SU-DHL-6 (cell line): ENCODE results near the gene CLUH.

Experiments
- EZH2phosphoT487 ChIP-seq: fragments of 200-600 bp; sonication (generic), shearing (Covaris generic); conservative IDR thresholded peaks from 2 replicates; pipeline ENCODE4 v1.6.1; 2018; ENCODE audit warnings: mild to moderate bottlenecking, antibody characterized with exemption, low read length, moderate library complexity, mixed read lengths
- TF ChIP-seq, protein P1 (sequence below): fragments of 200-600 bp; sonication (generic); IDR thresholded peaks from one replicate; pipeline ENCODE4 v1.5.1; 2017; ENCODE audit warnings: antibody characterized with exemption, mild to moderate bottlenecking, low read length, moderate library complexity; ENCODE audit not compliant: insufficient read depth, poor library complexity, severe bottlenecking

DNA sequence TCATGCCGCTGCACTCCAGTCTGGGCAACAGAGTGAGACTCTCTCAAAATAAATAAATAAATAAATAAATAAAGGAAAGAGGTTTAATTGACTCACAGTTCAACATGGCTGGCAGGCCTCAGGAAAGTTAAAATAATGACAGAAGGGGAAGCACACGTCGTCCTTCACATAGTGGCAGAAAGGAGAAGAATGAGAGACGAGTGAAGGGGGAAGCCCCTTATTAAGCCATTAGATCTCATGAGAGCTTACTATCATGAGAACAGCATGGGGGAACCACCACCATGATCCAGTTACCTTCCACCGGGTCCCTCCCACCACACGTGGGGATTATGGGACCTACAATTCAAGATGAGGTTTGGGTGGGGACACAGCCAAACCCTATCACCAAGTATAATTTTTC lies 63.6 kb downstream of the CLUH start:
- TF ChIP-seq, protein P1, sequence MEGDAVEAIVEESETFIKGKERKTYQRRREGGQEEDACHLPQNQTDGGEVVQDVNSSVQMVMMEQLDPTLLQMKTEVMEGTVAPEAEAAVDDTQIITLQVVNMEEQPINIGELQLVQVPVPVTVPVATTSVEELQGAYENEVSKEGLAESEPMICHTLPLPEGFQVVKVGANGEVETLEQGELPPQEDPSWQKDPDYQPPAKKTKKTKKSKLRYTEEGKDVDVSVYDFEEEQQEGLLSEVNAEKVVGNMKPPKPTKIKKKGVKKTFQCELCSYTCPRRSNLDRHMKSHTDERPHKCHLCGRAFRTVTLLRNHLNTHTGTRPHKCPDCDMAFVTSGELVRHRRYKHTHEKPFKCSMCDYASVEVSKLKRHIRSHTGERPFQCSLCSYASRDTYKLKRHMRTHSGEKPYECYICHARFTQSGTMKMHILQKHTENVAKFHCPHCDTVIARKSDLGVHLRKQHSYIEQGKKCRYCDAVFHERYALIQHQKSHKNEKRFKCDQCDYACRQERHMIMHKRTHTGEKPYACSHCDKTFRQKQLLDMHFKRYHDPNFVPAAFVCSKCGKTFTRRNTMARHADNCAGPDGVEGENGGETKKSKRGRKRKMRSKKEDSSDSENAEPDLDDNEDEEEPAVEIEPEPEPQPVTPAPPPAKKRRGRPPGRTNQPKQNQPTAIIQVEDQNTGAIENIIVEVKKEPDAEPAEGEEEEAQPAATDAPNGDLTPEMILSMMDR, result no peak
- no peak for TF ChIP-seq EZH2phosphoT487
